ENCODE measurements around the gene HDGFL3. TPM values are rescaled to one million over a fixed set of nuclear protein-coding genes. Genes with fewer than 3 reads are reported as not detected.
A peak's percentile ranks its signal among the peaks of the same experiment; 100 is the strongest.
"Not testable (repeated sequence)": the region's sequence is repeated elsewhere in the genome, so short reads cannot be mapped to it uniquely, and the experiment has no call there.

Gene HDGFL3
- total RNA-seq, 1 experiment from 2014 or later = 55.3 TPM

GRCh38 chr15:83194528-83194927 is 13.1 kb downstream of the HDGFL3 start:
- no peak for DNase-seq (ENCODE audit: low read depth)

GRCh38 chr15:83193721-83194120 is 13.9 kb downstream of the HDGFL3 start:
- DNase-seq (ENCODE audit: low read depth) = no peak

- DNase-seq (ENCODE audit: low read depth) = no peak
These were observed 14.9 kb downstream of the HDGFL3 start for GRCh38 chr15:83192742-83193141.

GRCh38 chr15:83190450-83190849 is 17.2 kb downstream of the HDGFL3 start:
- no peak for DNase-seq (ENCODE audit: low read depth)

GRCh38 chr15:83185561-83185960 is 22.1 kb downstream of the HDGFL3 start:
- no peak for DNase-seq (ENCODE audit: low read depth)

- no peak for DNase-seq (ENCODE audit: low read depth)
These were observed 28.7 kb downstream of the HDGFL3 start for GRCh38 chr15:83178869-83179325.

GRCh38 chr15:83178390-83178789 is 29.2 kb downstream of the HDGFL3 start:
- no peak for DNase-seq (ENCODE audit: low read depth)

GRCh38 chr15:83174891-83175290 is 32.7 kb downstream of the HDGFL3 start:
- DNase-seq (ENCODE audit: low read depth) = no peak

GRCh38 chr15:83170474-83171165 is 37.0 kb downstream of the HDGFL3 start:
- peak; percentile 44 for DNase-seq (ENCODE audit: low read depth)

- DNase-seq (ENCODE audit: low read depth) = not testable (repeated sequence)
These were observed 38.0 kb downstream of the HDGFL3 start for GRCh38 chr15:83169576-83169975.

- DNase-seq (ENCODE audit: low read depth) = no peak
These were observed 40.8 kb downstream of the HDGFL3 start for GRCh38 chr15:83166830-83167229.

GRCh38 chr15:83166218-83166617 is 41.4 kb downstream of the HDGFL3 start:
- no peak for DNase-seq (ENCODE audit: low read depth)

- DNase-seq (ENCODE audit: low read depth) = no peak
These were observed 42.7 kb downstream of the HDGFL3 start for GRCh38 chr15:83164771-83165404.

- peak; percentile 14 for DNase-seq (ENCODE audit: low read depth)
These were observed 43.4 kb downstream of the HDGFL3 start for GRCh38 chr15:83164111-83164770.

GRCh38 chr15:83163032-83163431 is 44.6 kb downstream of the HDGFL3 start:
- no peak for DNase-seq (ENCODE audit: low read depth)

- DNase-seq (ENCODE audit: low read depth) = no peak
These were observed 46.9 kb downstream of the HDGFL3 start for GRCh38 chr15:83160741-83161140.

GRCh38 chr15:83158393-83158792 is 49.2 kb downstream of the HDGFL3 start:
- peak; percentile 65 for DNase-seq (ENCODE audit: low read depth)

GRCh38 chr15:83155942-83156341 is 51.7 kb downstream of the HDGFL3 start:
- no peak for DNase-seq (ENCODE audit: low read depth)

- DNase-seq (ENCODE audit: low read depth) = no peak
These were observed 54.3 kb downstream of the HDGFL3 start for GRCh38 chr15:83153288-83153687.

- DNase-seq (ENCODE audit: low read depth) = no peak
These were observed 62.9 kb downstream of the HDGFL3 start for GRCh38 chr15:83144771-83145170.

- DNase-seq (ENCODE audit: low read depth) = not testable (repeated sequence)
These were observed 65.5 kb downstream of the HDGFL3 start for GRCh38 chr15:83142151-83142550.

- DNase-seq (ENCODE audit: low read depth) = no peak
These were observed 74.6 kb downstream of the HDGFL3 start for GRCh38 chr15:83132861-83133523.
